Fibroblast of skin of abdomen (primary cell): ENCODE data around the gene SH3RF2.
"Not testable (repeated sequence)": the region's sequence is repeated elsewhere in the genome, so short reads cannot be mapped to it uniquely, and the experiment has no call there.

ENCODE experiments used
- DNase-seq: peaks from one replicate; pipeline ENCODE4 v3.0.0-alpha.2; 2013

SH3RF2 gene

DNA sequence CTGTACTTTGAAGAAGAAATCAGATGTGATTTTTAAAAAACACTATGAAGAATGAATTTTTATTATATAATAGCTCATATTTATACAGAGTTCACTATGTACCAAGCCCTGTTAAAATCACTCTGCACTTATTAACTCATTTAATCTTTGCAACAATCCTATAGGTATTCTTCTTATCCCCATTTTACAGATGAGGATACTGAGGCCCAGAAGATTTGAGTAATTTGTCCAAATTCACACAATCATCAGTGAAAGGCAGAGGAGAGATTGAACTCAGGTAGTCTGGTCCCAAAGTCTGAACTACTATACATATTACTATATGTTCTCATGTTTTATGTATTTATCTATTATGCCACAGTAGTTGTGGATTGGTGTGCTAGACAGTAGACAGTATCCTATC lies 152.9 kb downstream of the SH3RF2 start:
- DNase-seq, result no peak

GRCh38 chr5:146091881-146092280 lies 155.5 kb downstream of the SH3RF2 start:
- DNase-seq, result no peak

DNA sequence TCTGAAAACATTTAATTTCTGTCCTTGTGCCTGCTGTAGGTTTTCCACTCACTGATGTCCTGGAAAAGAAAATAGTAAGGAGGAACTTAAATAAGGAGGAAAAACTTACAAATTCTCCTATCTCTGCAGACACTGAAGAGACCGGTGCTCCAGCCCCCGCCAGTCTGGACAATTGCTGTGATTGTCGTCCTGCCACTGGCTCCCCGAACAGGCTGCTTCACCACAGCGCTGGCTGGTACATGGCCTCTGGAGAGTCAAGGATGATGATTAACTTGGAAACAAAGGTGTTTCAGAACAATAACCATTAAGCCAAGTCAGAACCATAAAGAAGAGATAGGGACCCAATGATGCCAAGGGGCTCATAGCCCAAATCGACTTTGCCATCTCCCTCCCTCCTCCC lies 161.7 kb downstream of the SH3RF2 start:
- no peak for DNase-seq

GRCh38 chr5:146101646-146102045 lies 165.3 kb downstream of the SH3RF2 start:
- DNase-seq, result no peak

- no peak for DNase-seq
These were observed 167.2 kb downstream of the SH3RF2 start for GRCh38 chr5:146103594-146103993.

GRCh38 chr5:146105477-146105876 lies 169.1 kb downstream of the SH3RF2 start, which contains the start of gene PLAC8L1:
Gene PLAC8L1 (minus strand): TSS chr5:146105577. CDS start chr5:146104311, 1,266 bp downstream.
- DNase-seq, result no peak

- DNase-seq, result no peak
These were observed 171.5 kb downstream of the SH3RF2 start for GRCh38 chr5:146107901-146108300.

- DNase-seq, result not testable (repeated sequence)
These were observed 172.5 kb downstream of the SH3RF2 start for GRCh38 chr5:146108870-146109269.

DNA sequence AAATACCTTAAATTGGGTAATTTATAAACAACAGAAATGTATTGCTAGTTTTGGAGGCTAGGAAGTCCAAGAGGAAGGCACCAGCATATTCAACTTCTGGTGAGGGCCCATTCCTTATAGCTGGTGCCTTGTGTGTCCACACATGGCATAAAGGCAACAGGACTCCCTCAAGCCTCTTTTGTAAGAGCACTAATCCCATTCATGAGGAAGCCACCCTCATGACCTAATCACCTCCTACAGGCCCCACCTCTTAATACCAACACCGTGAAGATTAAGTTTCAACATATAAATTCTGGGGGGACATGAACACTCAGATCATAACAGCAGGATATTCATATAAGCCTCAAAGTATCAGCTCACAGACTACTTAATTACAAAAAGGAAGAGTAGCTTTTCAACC lies 173.0 kb downstream of the SH3RF2 start:
- DNase-seq, result no peak

DNA sequence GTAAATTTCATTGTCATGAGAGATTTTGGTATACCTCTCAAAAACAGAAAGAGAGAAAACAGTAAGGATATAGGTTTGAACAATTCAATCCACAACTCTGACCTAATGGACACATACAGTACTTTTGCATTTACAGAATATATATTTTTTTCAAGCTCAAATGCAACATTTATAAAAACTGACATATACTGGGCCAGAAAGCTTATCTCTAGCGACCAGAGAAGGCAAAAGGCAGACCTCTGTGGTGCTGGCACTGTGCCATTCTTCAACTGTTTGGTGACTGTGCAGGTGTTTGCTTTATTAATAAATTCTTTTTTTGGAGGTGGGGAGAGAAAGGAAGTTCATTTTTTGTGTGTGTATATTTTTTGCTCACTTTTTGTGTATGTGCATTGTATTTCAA lies 175.0 kb downstream of the SH3RF2 start:
- DNase-seq, result no peak

- no peak for DNase-seq
These were observed 176.1 kb downstream of the SH3RF2 start for GRCh38 chr5:146112476-146112875.
